ENCODE measurements around the gene IFNA8.

GRCh38 chr9:21434202-21435014, 25.5 kb downstream of the IFNA8 start:
- no peak for TF ChIP-seq CREB1 (IDR thresholded peaks at IDR 0.05; ENCODE audit: low read depth)
- peak; percentile 43; the same call in 1 of the 2 replicates for TF ChIP-seq NFIC (IDR thresholded peaks at IDR 0.05)
- TF ChIP-seq TEAD4 (IDR thresholded peaks at IDR 0.05), result no peak
- TF ChIP-seq MAX (IDR thresholded peaks at IDR 0.05), result no peak
- no peak for TF ChIP-seq FOXM1 (IDR thresholded peaks at IDR 0.05; ENCODE audit: borderline replicate concordance, low read depth)
- no peak for TF ChIP-seq EP300 (IDR thresholded peaks at IDR 0.05; ENCODE audit: borderline replicate concordance)
- peak; percentile 42 for TF ChIP-seq RAD21 (IDR thresholded peaks at IDR 0.05; ENCODE audit: low read depth)
- TF ChIP-seq REST (IDR thresholded peaks at IDR 0.05; ENCODE audit: low read depth), result no peak
- TF ChIP-seq TAF1 (IDR thresholded peaks at IDR 0.05; ENCODE audit: low read depth), result no peak
- no peak for TF ChIP-seq YY1 (IDR thresholded peaks at IDR 0.05; ENCODE audit: low read depth)
- TF ChIP-seq EGR1 (IDR thresholded peaks at IDR 0.05), result no peak
- TF ChIP-seq USF1 (IDR thresholded peaks at IDR 0.05), result no peak
